ENCODE results near the gene GRID2.

Gene GRID2

GRCh38 chr4:93444860-93445259 is 1141.1 kb downstream of the GRID2 start:
- no peak for DNase-seq

GRCh38 chr4:93446038-93446437 is 1142.3 kb downstream of the GRID2 start:
- no peak for DNase-seq

GRCh38 chr4:93448691-93449293 is 1145.0 kb downstream of the GRID2 start:
- DNase-seq, result no peak

- DNase-seq, result no peak
Measured at GRCh38 chr4:93451954-93452353, 1148.2 kb downstream of the GRID2 start.

GRCh38 chr4:93461541-93461940 is 1157.8 kb downstream of the GRID2 start:
- no peak for DNase-seq

GRCh38 chr4:93466446-93466845 is 1162.7 kb downstream of the GRID2 start:
- no peak for DNase-seq

- no peak for DNase-seq
Measured at GRCh38 chr4:93467484-93468155, 1163.9 kb downstream of the GRID2 start.

- DNase-seq, result no peak
Measured at GRCh38 chr4:93469560-93469959, 1165.8 kb downstream of the GRID2 start.

- DNase-seq, result no peak
Measured at GRCh38 chr4:93475730-93476129, 1172.0 kb downstream of the GRID2 start.

GRCh38 chr4:93478805-93479204 is 1175.0 kb downstream of the GRID2 start:
- DNase-seq, result no peak

GRCh38 chr4:93480452-93480851 is 1176.7 kb downstream of the GRID2 start:
- DNase-seq, result no peak

- DNase-seq, result no peak
Measured at GRCh38 chr4:93495346-93495745, 1191.6 kb downstream of the GRID2 start.

- no peak for DNase-seq
Measured at GRCh38 chr4:93501244-93501643, 1197.5 kb downstream of the GRID2 start.

- no peak for DNase-seq
Measured at GRCh38 chr4:93501946-93502345, 1198.2 kb downstream of the GRID2 start.

GRCh38 chr4:93502991-93503390 is 1199.2 kb downstream of the GRID2 start:
- DNase-seq, result no peak

- no peak for DNase-seq
Measured at GRCh38 chr4:93513851-93514250, 1210.1 kb downstream of the GRID2 start.

GRCh38 chr4:93515208-93515607 is 1211.4 kb downstream of the GRID2 start:
- no peak for DNase-seq

- no peak for DNase-seq
Measured at GRCh38 chr4:93529692-93530372, 1226.1 kb downstream of the GRID2 start.

- DNase-seq, result no peak
Measured at GRCh38 chr4:93532234-93532633, 1228.5 kb downstream of the GRID2 start.

- no peak for DNase-seq
Measured at GRCh38 chr4:93540562-93540961, 1236.8 kb downstream of the GRID2 start.

GRCh38 chr4:93561842-93562241 is 1258.1 kb downstream of the GRID2 start:
- no peak for DNase-seq

- DNase-seq, result no peak
Measured at GRCh38 chr4:93568758-93569157, 1265.0 kb downstream of the GRID2 start.

GRCh38 chr4:93573285-93573684 is 1269.5 kb downstream of the GRID2 start:
- no peak for DNase-seq

- DNase-seq, result no peak
Measured at GRCh38 chr4:93578942-93579341, 1275.2 kb downstream of the GRID2 start.
